ACC112 (cell line): ENCODE data around the gene AKT3.
A peak's percentile ranks its signal among the peaks of the same experiment; 100 is the strongest.

Experiments
- H2AFZ ChIP-seq: fragments of 200-600 bp; sonication (generic); one replicate; pipeline ENCODE4 v1.6.0; 2017; ENCODE audit warnings: antibody characterized with exemption, low read length; ENCODE audit not compliant: unreplicated experiment
- H3K27ac ChIP-seq: fragments of 200-600 bp; sonication (generic); 2 replicates; pipeline ENCODE4 v1.5.1; 2014; ENCODE audit warnings: low read depth, mild to moderate bottlenecking, antibody characterized with exemption, low read length, moderate library complexity
- H3K27me3 ChIP-seq: fragments of 200-600 bp; sonication (generic); 2 replicates; pipeline ENCODE4 v1.6.1; 2014; ENCODE audit warnings: mild to moderate bottlenecking, antibody characterized with exemption, low read length, moderate library complexity, mixed read lengths; ENCODE audit not compliant: insufficient read depth
- H3K36me3 ChIP-seq: fragments of 200-600 bp; sonication (generic); 2 replicates; pipeline ENCODE4 v1.6.1; 2016; ENCODE audit warnings: mild to moderate bottlenecking, antibody characterized with exemption, low read length, moderate library complexity, mixed read lengths; ENCODE audit not compliant: insufficient read depth
- H3K4me1 ChIP-seq: fragments of 200-600 bp; sonication (generic); one replicate; pipeline ENCODE4 v1.6.1; 2016; ENCODE audit warnings: low read length, mixed read lengths; ENCODE audit not compliant: insufficient read depth, unreplicated experiment, control insufficient read depth
- H3K4me3 ChIP-seq: fragments of 200-600 bp; sonication (generic); 2 replicates; pipeline ENCODE4 v1.5.1; 2014; ENCODE audit warnings: mild to moderate bottlenecking, low read depth, low read length
- H3K79me2 ChIP-seq: fragments of 200-600 bp; sonication (generic); one replicate; pipeline ENCODE4 v1.6.0; 2016; ENCODE audit warnings: low read length; ENCODE audit not compliant: control insufficient read depth, unreplicated experiment, insufficient read depth

The AKT3 gene

GRCh38 chr1:243587823-243588560, 262.1 kb downstream of the AKT3 start:
- H3K36me3 ChIP-seq = peaks cover 24% of the 10 kb centered on the region
- no peaks in the 10 kb centered on the region for H3K4me1 ChIP-seq
- no peak overlapping the region for H3K4me3 ChIP-seq
- no peaks in the 10 kb centered on the region for H3K79me2 ChIP-seq
- H3K27me3 ChIP-seq = no peaks in the 10 kb centered on the region
- H3K27ac ChIP-seq = no peak overlapping the region
- no peak overlapping the region for H2AFZ ChIP-seq

DNA sequence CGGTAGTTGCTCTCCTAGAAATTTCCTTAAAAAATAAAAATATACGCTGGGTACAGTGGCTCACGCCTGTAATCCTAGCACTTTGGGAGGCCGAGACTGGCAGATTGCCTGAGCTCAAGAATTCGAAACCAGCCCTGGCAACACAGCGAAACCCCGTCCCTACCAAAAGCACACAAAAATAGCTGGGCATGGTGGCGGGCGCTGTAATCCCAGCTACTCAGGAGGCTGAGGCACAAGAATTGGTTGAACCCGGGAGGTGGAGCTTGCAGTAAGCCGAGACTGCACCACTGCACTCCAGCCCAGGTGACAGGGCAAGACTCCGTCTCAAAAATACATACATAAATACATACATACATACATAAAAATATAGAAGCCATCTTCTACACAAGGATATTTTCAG, 262.8 kb downstream of the AKT3 start:
- Histone ChIP-seq H3K36me3 (peaks cover 29% of the 10 kb centered on the region), H3K79me2 (no peaks in the 10 kb centered on the region), H3K27me3 (no peaks in the 10 kb centered on the region), H2AFZ (no peak overlapping the region), H3K4me3 (no peak overlapping the region), H3K27ac (no peak overlapping the region), H3K4me1 (no peaks in the 10 kb centered on the region)

- Histone ChIP-seq H3K27me3 (no peaks in the 10 kb centered on the region), H3K79me2 (peaks cover 2% of the 10 kb centered on the region), H3K27ac (no peak overlapping the region), H3K36me3 (peaks cover 30% of the 10 kb centered on the region), H2AFZ (no peak overlapping the region), H3K4me3 (no peak overlapping the region), H3K4me1 (no peaks in the 10 kb centered on the region)
Observed at GRCh38 chr1:243585982-243586381, 264.1 kb downstream of the AKT3 start.

DNA sequence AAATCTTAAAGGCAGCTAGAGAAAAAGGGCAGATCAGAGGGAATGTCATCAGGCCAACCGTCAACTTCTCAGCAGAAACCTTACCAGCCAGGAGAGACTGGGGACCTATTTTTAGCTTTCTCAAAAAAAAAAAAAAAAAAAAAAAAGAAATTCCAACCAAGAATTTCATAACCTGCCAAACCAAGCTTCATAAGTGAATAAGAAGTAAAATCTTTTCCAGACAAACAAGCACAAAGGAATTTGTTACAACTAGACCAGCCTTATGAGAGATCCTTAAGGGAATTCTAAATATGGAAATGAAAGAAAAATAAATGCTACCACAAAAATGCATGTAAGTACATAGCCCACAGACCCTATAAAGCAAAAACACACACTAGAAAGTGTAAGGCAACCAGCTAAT, 267.7 kb downstream of the AKT3 start:
- Histone ChIP-seq H3K36me3 (peaks cover 21% of the 10 kb centered on the region), H2AFZ (no peak overlapping the region), H3K79me2 (peaks cover 4% of the 10 kb centered on the region), H3K27ac (no peak overlapping the region), H3K27me3 (no peaks in the 10 kb centered on the region), H3K4me1 (no peaks in the 10 kb centered on the region), H3K4me3 (no peak overlapping the region)

DNA sequence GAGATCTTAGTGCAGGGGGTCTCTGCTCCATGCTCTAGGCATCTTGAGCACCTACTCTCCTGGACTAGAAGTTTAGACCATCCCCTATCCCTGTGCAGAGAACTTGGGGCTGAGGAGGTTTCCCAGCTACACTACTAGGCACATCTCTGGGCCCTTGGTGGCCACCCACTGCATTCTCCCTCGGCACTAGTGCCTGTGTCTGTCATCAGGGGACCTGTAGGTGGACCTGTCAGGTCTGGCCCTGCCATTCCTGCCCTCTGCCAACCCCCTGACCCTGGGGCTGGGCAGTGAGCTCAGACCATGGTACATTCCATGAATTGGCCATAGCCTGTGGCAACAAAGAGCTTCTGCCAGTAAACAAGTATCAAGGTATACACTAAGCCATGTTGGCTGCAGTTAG, 269.1 kb downstream of the AKT3 start:
- Histone ChIP-seq H3K4me3 (no peak overlapping the region), H3K79me2 (peaks cover 4% of the 10 kb centered on the region), H3K36me3 (peaks cover 14% of the 10 kb centered on the region), H3K4me1 (no peaks in the 10 kb centered on the region), H3K27me3 (no peaks in the 10 kb centered on the region), H3K27ac (no peak overlapping the region), H2AFZ (no peak overlapping the region)

- no peaks in the 10 kb centered on the region for H3K27me3 ChIP-seq
- no peak overlapping the region for H3K4me3 ChIP-seq
- peaks cover 4% of the 10 kb centered on the region for H3K79me2 ChIP-seq
- no peak overlapping the region for H2AFZ ChIP-seq
- peaks cover 10% of the 10 kb centered on the region; the same call in 1 of the 2 replicates for H3K36me3 ChIP-seq
- no peaks in the 10 kb centered on the region for H3K4me1 ChIP-seq
- H3K27ac ChIP-seq = no peak overlapping the region
Observed at GRCh38 chr1:243580072-243580471, 270.0 kb downstream of the AKT3 start.

DNA sequence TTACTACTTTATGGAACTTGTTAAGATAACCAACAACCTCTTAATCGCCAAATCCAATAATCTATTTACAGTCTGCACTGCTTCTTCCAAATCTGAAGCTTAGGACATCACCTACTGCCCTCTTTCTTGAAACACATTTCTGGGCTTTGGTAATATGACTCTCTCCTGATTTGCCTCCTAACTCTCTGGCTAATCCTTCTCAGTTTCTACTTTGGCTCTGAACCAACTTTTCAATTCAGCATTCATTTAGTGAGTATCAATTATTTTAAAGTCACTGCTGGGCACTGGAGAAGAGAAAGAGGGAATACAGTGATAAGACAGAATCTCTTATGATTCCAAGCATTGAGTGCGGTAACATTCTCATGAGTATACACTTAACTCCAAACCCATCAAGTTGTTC, 275.0 kb downstream of the AKT3 start:
- Histone ChIP-seq H3K4me1 (no peaks in the 10 kb centered on the region), H3K4me3 (no peak overlapping the region), H3K36me3 (peaks cover 13% of the 10 kb centered on the region), H2AFZ (no peak overlapping the region), H3K27me3 (no peaks in the 10 kb centered on the region), H3K79me2 (no peaks in the 10 kb centered on the region), H3K27ac (no peak overlapping the region)

GRCh38 chr1:243572940-243573339, 277.1 kb downstream of the AKT3 start:
- Histone ChIP-seq H3K27me3 (no peaks in the 10 kb centered on the region), H3K36me3 (peaks cover 17% of the 10 kb centered on the region), H3K4me1 (peaks cover 13% of the 10 kb centered on the region), H3K27ac (no peak overlapping the region), H3K4me3 (no peak overlapping the region), H3K79me2 (no peaks in the 10 kb centered on the region), H2AFZ (no peak overlapping the region)

DNA sequence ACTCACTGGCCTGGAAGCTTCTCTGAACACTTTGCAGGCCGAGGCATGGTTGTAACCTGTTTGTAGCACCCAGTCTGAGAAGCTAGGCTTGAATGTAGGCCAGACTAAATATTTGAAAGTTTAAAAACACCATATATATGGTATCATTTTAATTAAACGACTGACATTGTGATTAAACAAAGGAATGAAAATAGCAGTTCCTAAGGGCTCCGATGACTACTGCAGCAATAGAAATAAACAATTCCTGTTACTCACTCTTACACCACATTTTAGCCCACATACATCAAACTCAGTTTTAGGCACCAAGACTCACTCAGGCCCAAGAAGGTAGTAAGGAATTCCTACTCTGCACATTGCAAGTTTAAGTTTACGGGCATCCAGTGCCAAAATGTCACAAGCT, 281.2 kb downstream of the AKT3 start:
- H3K27ac ChIP-seq = peak overlapping the region; percentile 13; the same call in 1 of the 2 replicates
- H3K27me3 ChIP-seq = no peaks in the 10 kb centered on the region

DNA sequence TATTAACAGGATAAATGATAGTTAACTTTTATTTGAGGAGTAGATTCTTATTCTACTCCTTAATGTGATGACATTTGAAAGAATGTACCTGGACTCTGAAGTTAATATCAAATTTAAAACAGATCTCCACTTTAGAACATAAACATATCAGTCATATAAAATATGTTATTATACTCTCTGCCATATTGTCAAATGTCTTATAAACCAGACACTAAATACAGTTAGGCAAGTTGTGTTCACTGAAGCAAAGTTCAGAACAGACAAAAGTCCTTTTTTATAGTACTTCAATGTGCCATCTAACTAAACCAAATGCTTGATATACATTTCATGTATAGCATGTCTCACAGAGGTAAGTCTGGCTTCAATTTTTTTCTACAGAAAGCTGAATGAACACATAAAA, 285.2 kb downstream of the AKT3 start:
- peaks cover 25% of the 10 kb centered on the region for H3K36me3 ChIP-seq
- peaks cover 21% of the 10 kb centered on the region for H3K4me1 ChIP-seq
- no peaks in the 10 kb centered on the region for H3K27me3 ChIP-seq
- no peaks in the 10 kb centered on the region for H3K79me2 ChIP-seq
- no peak overlapping the region for H2AFZ ChIP-seq
- H3K4me3 ChIP-seq = no peak overlapping the region
- no peak overlapping the region for H3K27ac ChIP-seq

More for the DNA sequence above, 281.2 kb downstream of the AKT3 start:
- no peaks in the 10 kb centered on the region for H3K79me2 ChIP-seq
- no peak overlapping the region for H2AFZ ChIP-seq
- 0 out of 2 replicates have a peak overlapping the region, but pooled peaks have one; percentile 0 for H3K4me3 ChIP-seq
- H3K4me1 ChIP-seq = peaks cover 13% of the 10 kb centered on the region
- peaks cover 19% of the 10 kb centered on the region for H3K36me3 ChIP-seq

DNA sequence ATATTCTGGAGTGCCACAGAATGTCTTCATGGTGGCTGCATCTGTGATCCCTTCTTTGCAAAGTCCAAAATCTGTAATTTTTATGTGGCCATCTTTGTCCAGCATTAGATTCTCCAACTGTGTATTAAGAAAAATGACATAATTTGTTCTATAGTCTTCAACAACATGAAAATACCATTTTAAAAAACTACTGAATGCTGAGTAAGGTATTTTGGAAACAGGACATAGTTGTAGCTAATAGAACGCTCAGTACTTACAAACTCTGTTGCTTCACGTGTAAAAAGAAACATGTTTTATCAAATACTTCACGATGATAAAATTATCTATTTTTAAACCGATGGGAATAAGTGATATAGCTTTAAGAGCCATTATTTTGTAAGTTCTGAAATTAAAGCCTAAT, 286.3 kb downstream of the AKT3 start:
- Histone ChIP-seq H3K27ac (no peak overlapping the region), H3K27me3 (no peaks in the 10 kb centered on the region), H3K36me3 (peaks cover 20% of the 10 kb centered on the region), H3K4me1 (peaks cover 20% of the 10 kb centered on the region), H3K4me3 (no peak overlapping the region), H3K79me2 (no peaks in the 10 kb centered on the region), H2AFZ (no peak overlapping the region)
